H9 (cell line): ENCODE data around the gene TRPM5. TPM values are rescaled to one million over a fixed set of nuclear protein-coding genes. Genes with fewer than 3 reads are reported as not detected.

ENCODE experiments used
- DNase-seq: peaks from one replicate; pipeline ENCODE4 v3.0.0-alpha.2; 2017
- H2AFZ ChIP-seq: one replicate; pipeline ENCODE4 v1.6.1; 2013; ENCODE audit warnings: mild to moderate bottlenecking, low read length, control low read depth, moderate library complexity
- H2AK5ac ChIP-seq: 2 replicates; pipeline ENCODE4 v1.6.1; 2013; ENCODE audit warnings: low read length, control low read depth, mixed read lengths; ENCODE audit not compliant: insufficient read length
- H2BK120ac ChIP-seq: one replicate; pipeline ENCODE4 v1.6.1; 2013; ENCODE audit warnings: low read depth, mild to moderate bottlenecking, low read length, control low read depth, inconsistent platforms; ENCODE audit not compliant: poor library complexity, severe bottlenecking
- H2BK12ac ChIP-seq: 2 replicates; pipeline ENCODE4 v1.6.1; 2013; ENCODE audit warnings: low read length, control low read depth, mixed read lengths, low read depth; ENCODE audit not compliant: insufficient read length
- H2BK15ac ChIP-seq: 2 replicates; pipeline ENCODE4 v1.6.1; 2013; ENCODE audit warnings: low read depth, low read length, control low read depth
- H2BK20ac ChIP-seq: one replicate; pipeline ENCODE4 v1.6.1; 2013; ENCODE audit warnings: low read depth, mild to moderate bottlenecking, low read length, control low read depth, inconsistent platforms; ENCODE audit not compliant: poor library complexity, severe bottlenecking
- H2BK5ac ChIP-seq: 2 replicates; pipeline ENCODE4 v1.6.1; 2013; ENCODE audit warnings: low read length, control low read depth, mixed read lengths; ENCODE audit not compliant: insufficient read length
- H3K14ac ChIP-seq: 2 replicates; pipeline ENCODE4 v1.6.1; 2013; ENCODE audit warnings: low read length, control low read depth; ENCODE audit not compliant: insufficient read depth
- H3K18ac ChIP-seq: 2 replicates; pipeline ENCODE4 v1.6.1; 2013; ENCODE audit warnings: low read depth, mild to moderate bottlenecking, mixed read lengths, low read length, control low read depth; ENCODE audit not compliant: insufficient read length
- H3K23ac ChIP-seq: 2 replicates; pipeline ENCODE4 v1.6.1; 2013; ENCODE audit warnings: low read length, control low read depth, mixed read lengths, low read depth; ENCODE audit not compliant: insufficient read length
- H3K23me2 ChIP-seq: 2 replicates; pipeline ENCODE4 v1.6.1; 2013; ENCODE audit warnings: low read depth, mild to moderate bottlenecking, mixed read lengths, low read length, control low read depth; ENCODE audit not compliant: insufficient read length, poor library complexity, severe bottlenecking
- H3K27ac ChIP-seq: 2 replicates; pipeline ENCODE4 v1.5.1; 2013; ENCODE audit warnings: low read length, control low read depth, mixed read lengths, low read depth; ENCODE audit not compliant: insufficient read length
- H3K27me3 ChIP-seq: 2 replicates; pipeline ENCODE4 v1.6.1; 2013; ENCODE audit warnings: low read length, control low read depth, inconsistent platforms; ENCODE audit not compliant: insufficient read depth
- H3K4ac ChIP-seq: 2 replicates; pipeline ENCODE4 v1.6.1; 2013; ENCODE audit warnings: low read depth, mild to moderate bottlenecking, control low read depth, inconsistent platforms, low read length, moderate library complexity
- H3K4me1 ChIP-seq: 2 replicates; pipeline ENCODE4 v1.6.1; 2013; ENCODE audit warnings: low read length, control low read depth, inconsistent platforms; ENCODE audit not compliant: insufficient read depth
- H3K4me2 ChIP-seq: 2 replicates; pipeline ENCODE4 v1.6.1; 2013; ENCODE audit warnings: low read length, control low read depth, mixed read lengths; ENCODE audit not compliant: insufficient read length, insufficient read depth
- H3K56ac ChIP-seq: 2 replicates; pipeline ENCODE4 v1.6.1; 2013; ENCODE audit warnings: low read depth, mild to moderate bottlenecking, mixed read lengths, low read length, control low read depth; ENCODE audit not compliant: insufficient read length
- H3K79me1 ChIP-seq: 2 replicates; pipeline ENCODE4 v1.6.1; 2013; ENCODE audit warnings: low read depth, mild to moderate bottlenecking, moderate library complexity, low read length, control low read depth, inconsistent platforms; ENCODE audit not compliant: insufficient read depth, poor library complexity, severe bottlenecking
- H3K79me2 ChIP-seq: 2 replicates; pipeline ENCODE4 v1.6.1; 2013; ENCODE audit warnings: low read length, control low read depth, inconsistent platforms; ENCODE audit not compliant: insufficient read depth
- H3K9ac ChIP-seq: 2 replicates; pipeline ENCODE4 v1.6.1; 2013; ENCODE audit warnings: low read length, control low read depth, mixed read lengths; ENCODE audit not compliant: insufficient read length; ENCODE audit errors: extremely low read depth
- H3K9me3 ChIP-seq: one replicate; pipeline ENCODE4 v1.6.1; 2013; ENCODE audit warnings: low read depth, low read length, inconsistent platforms; ENCODE audit not compliant: control insufficient read depth
- H3T11ph ChIP-seq: one replicate; pipeline ENCODE4 v1.6.1; 2013; ENCODE audit warnings: mild to moderate bottlenecking, low read length, control low read depth, inconsistent platforms
- H4K20me1 ChIP-seq: one replicate; pipeline ENCODE4 v1.6.1; 2013; ENCODE audit not compliant: control insufficient read depth, insufficient read length, insufficient read depth
- H4K5ac ChIP-seq: 2 replicates; pipeline ENCODE4 v1.6.1; 2013; ENCODE audit warnings: low read depth, mild to moderate bottlenecking, mixed read lengths, low read length, control low read depth; ENCODE audit not compliant: insufficient read length
- H4K8ac ChIP-seq: replicated peaks from 2 replicates; pipeline ENCODE4 v1.6.1; 2013; ENCODE audit warnings: low read length, control low read depth, mixed read lengths, low read depth; ENCODE audit not compliant: insufficient read length
- H4K91ac ChIP-seq: 2 replicates; pipeline ENCODE4 v1.6.1; 2013; ENCODE audit warnings: low read depth, mild to moderate bottlenecking, moderate library complexity, mixed read lengths, low read length, control low read depth; ENCODE audit not compliant: insufficient read length
- H3K27ac Mint-ChIP-seq, 3 experiments: 2 replicates in 2 of 3; 3 replicates in 1 of 3; pipeline ENCODE4 v1.8.0; 2020 to 2021; ENCODE audit warnings: mixed read lengths in 3 of 3, mild to moderate bottlenecking in 1 of 3, moderate library complexity in 1 of 3
- H3K27me3 Mint-ChIP-seq: 2 replicates; pipeline ENCODE4 v1.8.0; 2021; ENCODE audit warnings: low read depth, mild to moderate bottlenecking, moderate library complexity, mixed read lengths
- H3K36me3 Mint-ChIP-seq, 3 experiments: 2 replicates in 2 of 3; 3 replicates in 1 of 3; pipeline ENCODE4 v1.8.0; 2020 to 2021; ENCODE audit warnings: low read depth in 3 of 3, mixed read lengths in 3 of 3; ENCODE audit not compliant: insufficient read depth in 1 of 3
- H3K4me1 Mint-ChIP-seq, 2 experiments: 2 replicates each; pipeline ENCODE4 v1.8.0; 2020; ENCODE audit warnings: mixed read lengths in 2 of 2
- H3K4me3 Mint-ChIP-seq, 2 experiments: 2 replicates in 1 of 2; 3 replicates in 1 of 2; pipeline ENCODE4 v1.8.0; 2020 to 2021; ENCODE audit warnings: mild to moderate bottlenecking in 2 of 2, mixed read lengths in 2 of 2, moderate library complexity in 1 of 2
- H3K9me3 Mint-ChIP-seq, 2 experiments: 2 replicates in 1 of 2; 3 replicates in 1 of 2; pipeline ENCODE4 v1.8.0; 2020; ENCODE audit warnings: mild to moderate bottlenecking in 2 of 2, mixed read lengths in 2 of 2, moderate library complexity in 1 of 2
- CTCF ChIP-seq: fragments of 200-600 bp; sonication (generic); conservative IDR thresholded peaks from 3 replicates; pipeline ENCODE4 v1.8.0; 2021; ENCODE audit warnings: antibody characterized with exemption, mild to moderate bottlenecking
- WGBS: extraction: QIAGEN DNeasy Blood & Tissue Kit; methylation state at CpG from one replicate; pipeline ENCODE4 v1.1.7; 2013; ENCODE audit warnings: missing lambda C conversion rate, low lambda C conversion rate, mixed read lengths; ENCODE audit not compliant: insufficient read length; ENCODE audit errors: extremely low coverage; 5-methylcytosine and 5-hydroxymethylcytosine counted together
- total RNA-seq: library from RNA; stranded (reverse); gene quantifications from 2 replicates; pipeline ENCODE4 v1.2.1, GENCODE V29; 2021

The TRPM5 gene
- total RNA-seq, 1 experiment from 2014 or later, result 0.09 TPM

DNA sequence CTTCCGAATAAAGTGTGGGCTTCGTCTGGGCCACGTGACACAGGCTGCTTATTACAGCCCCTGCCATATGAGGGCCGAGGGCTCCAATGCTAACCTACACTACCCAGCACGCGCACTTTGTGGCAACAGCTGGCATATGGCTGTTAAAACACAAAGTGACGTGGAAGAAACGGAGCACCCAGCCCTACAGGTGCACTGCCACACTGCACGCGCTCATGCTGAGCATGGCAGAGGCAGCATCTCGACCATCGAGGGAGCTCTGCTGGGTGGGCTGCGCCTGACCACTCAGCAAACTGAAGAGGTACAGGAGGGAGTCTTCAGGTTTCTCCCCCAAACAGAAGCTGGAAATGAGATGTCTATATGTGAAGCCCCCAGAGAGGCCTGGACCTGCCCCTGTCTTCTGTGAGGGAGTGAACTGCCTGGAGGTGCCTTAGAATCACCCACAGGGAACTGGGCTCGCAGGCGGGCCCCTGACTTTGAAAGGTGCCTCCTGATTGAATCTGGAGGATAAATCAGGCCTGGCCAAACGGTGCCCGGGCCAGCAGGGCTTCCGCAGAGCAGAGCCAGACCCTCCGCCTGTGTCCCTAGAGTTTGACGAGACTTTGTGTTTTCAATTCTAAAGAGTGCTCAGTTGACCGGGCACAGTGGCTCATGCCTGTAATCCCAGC, 25.5 kb downstream of the TRPM5 start:
- H3K4me2 ChIP-seq, result no peak overlapping the region
- DNase-seq, result no peak
- no peak overlapping the region for H3K4ac ChIP-seq
- H3K79me2 ChIP-seq, result no peaks in the 10 kb centered on the region
- H3K4me1 Mint-ChIP-seq, result no peaks in the 10 kb centered on the region; a peak in 1 of 4 replicates
- H3K9ac ChIP-seq, result no peak overlapping the region
- H2BK20ac ChIP-seq, result no peak overlapping the region
- no peak overlapping the region for H3K18ac ChIP-seq
- no peak overlapping the region for H3K56ac ChIP-seq
- no peak overlapping the region for H4K5ac ChIP-seq
- H4K20me1 ChIP-seq, result no peaks in the 10 kb centered on the region
- no peak overlapping the region for H3K27ac Mint-ChIP-seq
- H2BK15ac ChIP-seq, result no peak overlapping the region
- no peaks in the 10 kb centered on the region for H3K23me2 ChIP-seq
- H2BK5ac ChIP-seq, result no peak overlapping the region
- no peak overlapping the region for H2BK12ac ChIP-seq
- no peaks in the 10 kb centered on the region for H3K4me1 ChIP-seq
- WGBS, result no CpG with 5 or more reads among the region's 21 CpGs
- H3K9me3 ChIP-seq, result no peaks in the 10 kb centered on the region
- H2AFZ ChIP-seq, result no peak overlapping the region
- H3K27me3 ChIP-seq, result no peaks in the 10 kb centered on the region
- no peak overlapping the region for H4K8ac ChIP-seq
- H3K14ac ChIP-seq, result no peak overlapping the region
- H3K23ac ChIP-seq, result no peak overlapping the region
- no peak for TF ChIP-seq CTCF
- no peak overlapping the region for H3K27ac ChIP-seq
- no peaks in the 10 kb centered on the region for H3K9me3 Mint-ChIP-seq
- H3T11ph ChIP-seq, result no peak overlapping the region
- H3K27me3 Mint-ChIP-seq, result peaks cover 7% of the 10 kb centered on the region
- H4K91ac ChIP-seq, result no peak overlapping the region
- H2AK5ac ChIP-seq, result no peak overlapping the region
- H2BK120ac ChIP-seq, result no peak overlapping the region
- no peak overlapping the region for H3K4me3 Mint-ChIP-seq
- no peaks in the 10 kb centered on the region for H3K36me3 Mint-ChIP-seq
- H3K79me1 ChIP-seq, result no peaks in the 10 kb centered on the region
